Measurements from ENCODE around the gene HERC3. TPM values are rescaled to one million over a fixed set of nuclear protein-coding genes. Genes with fewer than 3 reads are reported as not detected.

The HERC3 gene
- total RNA-seq, 1 experiment from 2014 or later, result 5.5 TPM

DNA sequence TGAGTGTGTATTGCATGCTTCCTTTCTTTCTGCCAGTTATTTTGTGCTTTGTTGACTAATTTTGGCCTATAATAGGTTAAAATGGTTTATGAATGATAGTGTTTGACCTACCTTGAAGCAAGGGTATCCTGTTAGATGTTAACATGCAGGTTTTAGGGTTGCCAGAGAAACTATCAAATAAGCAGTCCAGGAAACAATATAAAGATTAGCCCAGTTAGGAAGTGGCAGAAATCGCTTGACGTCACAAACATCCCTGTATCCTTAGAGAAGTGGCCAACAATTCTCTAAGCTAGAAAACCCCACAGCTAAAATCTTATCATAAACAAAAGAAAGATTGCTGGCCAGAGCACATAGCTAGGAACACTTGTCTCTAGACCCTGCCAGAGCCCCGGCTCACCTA is 101.5 kb downstream of the HERC3 start (continued):
- no peak for TF ChIP-seq ZNF512 (CRISPR knock-in tag; IDR thresholded peaks at IDR 0.05; ENCODE audit: borderline replicate concordance)
- TF ChIP-seq RELA (CRISPR knock-in tag; IDR thresholded peaks at IDR 0.05; ENCODE audit: borderline replicate concordance), result no peak
- no peak for TF ChIP-seq ERG (CRISPR knock-in tag; IDR thresholded peaks at IDR 0.05)
- TF ChIP-seq ATF6 (CRISPR knock-in tag; IDR thresholded peaks at IDR 0.05), result no peak
- TF ChIP-seq, protein P1, sequence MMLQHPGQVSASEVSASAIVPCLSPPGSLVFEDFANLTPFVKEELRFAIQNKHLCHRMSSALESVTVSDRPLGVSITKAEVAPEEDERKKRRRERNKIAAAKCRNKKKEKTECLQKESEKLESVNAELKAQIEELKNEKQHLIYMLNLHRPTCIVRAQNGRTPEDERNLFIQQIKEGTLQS (CRISPR knock-in tag; conservative IDR thresholded peaks at IDR 0.05), result no peak
- TF ChIP-seq, protein P2, sequence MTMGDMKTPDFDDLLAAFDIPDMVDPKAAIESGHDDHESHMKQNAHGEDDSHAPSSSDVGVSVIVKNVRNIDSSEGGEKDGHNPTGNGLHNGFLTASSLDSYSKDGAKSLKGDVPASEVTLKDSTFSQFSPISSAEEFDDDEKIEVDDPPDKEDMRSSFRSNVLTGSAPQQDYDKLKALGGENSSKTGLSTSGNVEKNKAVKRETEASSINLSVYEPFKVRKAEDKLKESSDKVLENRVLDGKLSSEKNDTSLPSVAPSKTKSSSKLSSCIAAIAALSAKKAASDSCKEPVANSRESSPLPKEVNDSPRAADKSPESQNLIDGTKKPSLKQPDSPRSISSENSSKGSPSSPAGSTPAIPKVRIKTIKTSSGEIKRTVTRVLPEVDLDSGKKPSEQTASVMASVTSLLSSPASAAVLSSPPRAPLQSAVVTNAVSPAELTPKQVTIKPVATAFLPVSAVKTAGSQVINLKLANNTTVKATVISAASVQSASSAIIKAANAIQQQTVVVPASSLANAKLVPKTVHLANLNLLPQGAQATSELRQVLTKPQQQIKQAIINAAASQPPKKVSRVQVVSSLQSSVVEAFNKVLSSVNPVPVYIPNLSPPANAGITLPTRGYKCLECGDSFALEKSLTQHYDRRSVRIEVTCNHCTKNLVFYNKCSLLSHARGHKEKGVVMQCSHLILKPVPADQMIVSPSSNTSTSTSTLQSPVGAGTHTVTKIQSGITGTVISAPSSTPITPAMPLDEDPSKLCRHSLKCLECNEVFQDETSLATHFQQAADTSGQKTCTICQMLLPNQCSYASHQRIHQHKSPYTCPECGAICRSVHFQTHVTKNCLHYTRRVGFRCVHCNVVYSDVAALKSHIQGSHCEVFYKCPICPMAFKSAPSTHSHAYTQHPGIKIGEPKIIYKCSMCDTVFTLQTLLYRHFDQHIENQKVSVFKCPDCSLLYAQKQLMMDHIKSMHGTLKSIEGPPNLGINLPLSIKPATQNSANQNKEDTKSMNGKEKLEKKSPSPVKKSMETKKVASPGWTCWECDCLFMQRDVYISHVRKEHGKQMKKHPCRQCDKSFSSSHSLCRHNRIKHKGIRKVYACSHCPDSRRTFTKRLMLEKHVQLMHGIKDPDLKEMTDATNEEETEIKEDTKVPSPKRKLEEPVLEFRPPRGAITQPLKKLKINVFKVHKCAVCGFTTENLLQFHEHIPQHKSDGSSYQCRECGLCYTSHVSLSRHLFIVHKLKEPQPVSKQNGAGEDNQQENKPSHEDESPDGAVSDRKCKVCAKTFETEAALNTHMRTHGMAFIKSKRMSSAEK (CRISPR knock-in tag; IDR thresholded peaks at IDR 0.05; ENCODE audit: borderline replicate concordance), result no peak
- TF ChIP-seq, protein P3, sequence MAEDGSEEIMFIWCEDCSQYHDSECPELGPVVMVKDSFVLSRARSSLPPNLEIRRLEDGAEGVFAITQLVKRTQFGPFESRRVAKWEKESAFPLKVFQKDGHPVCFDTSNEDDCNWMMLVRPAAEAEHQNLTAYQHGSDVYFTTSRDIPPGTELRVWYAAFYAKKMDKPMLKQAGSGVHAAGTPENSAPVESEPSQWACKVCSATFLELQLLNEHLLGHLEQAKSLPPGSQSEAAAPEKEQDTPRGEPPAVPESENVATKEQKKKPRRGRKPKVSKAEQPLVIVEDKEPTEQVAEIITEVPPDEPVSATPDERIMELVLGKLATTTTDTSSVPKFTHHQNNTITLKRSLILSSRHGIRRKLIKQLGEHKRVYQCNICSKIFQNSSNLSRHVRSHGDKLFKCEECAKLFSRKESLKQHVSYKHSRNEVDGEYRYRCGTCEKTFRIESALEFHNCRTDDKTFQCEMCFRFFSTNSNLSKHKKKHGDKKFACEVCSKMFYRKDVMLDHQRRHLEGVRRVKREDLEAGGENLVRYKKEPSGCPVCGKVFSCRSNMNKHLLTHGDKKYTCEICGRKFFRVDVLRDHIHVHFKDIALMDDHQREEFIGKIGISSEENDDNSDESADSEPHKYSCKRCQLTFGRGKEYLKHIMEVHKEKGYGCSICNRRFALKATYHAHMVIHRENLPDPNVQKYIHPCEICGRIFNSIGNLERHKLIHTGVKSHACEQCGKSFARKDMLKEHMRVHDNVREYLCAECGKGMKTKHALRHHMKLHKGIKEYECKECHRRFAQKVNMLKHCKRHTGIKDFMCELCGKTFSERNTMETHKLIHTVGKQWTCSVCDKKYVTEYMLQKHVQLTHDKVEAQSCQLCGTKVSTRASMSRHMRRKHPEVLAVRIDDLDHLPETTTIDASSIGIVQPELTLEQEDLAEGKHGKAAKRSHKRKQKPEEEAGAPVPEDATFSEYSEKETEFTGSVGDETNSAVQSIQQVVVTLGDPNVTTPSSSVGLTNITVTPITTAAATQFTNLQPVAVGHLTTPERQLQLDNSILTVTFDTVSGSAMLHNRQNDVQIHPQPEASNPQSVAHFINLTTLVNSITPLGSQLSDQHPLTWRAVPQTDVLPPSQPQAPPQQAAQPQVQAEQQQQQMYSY (CRISPR knock-in tag; IDR thresholded peaks at IDR 0.05), result no peak
- TF ChIP-seq FOXK1 (CRISPR knock-in tag; IDR thresholded peaks at IDR 0.05), result no peak
- TF ChIP-seq MYBL2 (CRISPR knock-in tag; IDR thresholded peaks at IDR 0.05), result no peak

DNA sequence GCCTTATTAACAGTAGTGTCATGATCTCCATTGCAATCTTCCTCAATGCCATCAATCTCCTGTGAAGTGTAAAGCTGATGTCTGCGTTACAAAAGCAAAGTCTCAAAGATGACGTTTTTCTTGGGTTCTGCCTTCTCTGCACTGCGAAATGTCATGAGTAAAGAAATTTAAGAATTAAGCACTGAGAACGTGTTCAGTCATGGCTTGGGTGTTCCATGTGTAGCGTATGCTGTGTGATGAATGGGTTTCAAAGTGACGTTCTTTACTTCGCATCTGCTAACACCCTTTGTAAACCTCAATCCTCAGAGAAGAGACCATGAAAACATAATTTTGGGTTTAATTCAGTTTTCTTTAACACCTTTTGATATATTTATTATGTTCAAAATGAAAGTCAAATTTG is 104.3 kb downstream of the HERC3 start:
- ATAC-seq (no peak), DNase-seq (ENCODE audit: low spot score) (no peak)
- H3K27ac Mint-ChIP-seq, result no peak overlapping the region
- no peaks in the 10 kb centered on the region for H3K9me3 Mint-ChIP-seq
- no peaks in the 10 kb centered on the region for H3K36me3 Mint-ChIP-seq
- CTCF ChIA-PET, result interaction anchor here (1.2 kb wide), 1 partner anchor 24 kb away, joined by 5 read pairs; no protein-coding TSS in a partner anchor
- H3K4me1 Mint-ChIP-seq, result no peaks in the 10 kb centered on the region
- POLR2A ChIA-PET, result no interaction called here
- peak overlapping the region; percentile 75 for H3K4me3 Mint-ChIP-seq
- peaks cover 30% of the 10 kb centered on the region for H3K27me3 Mint-ChIP-seq (ENCODE audit: low read depth)
- TF ChIP-seq FOXJ3 (CRISPR knock-in tag; IDR thresholded peaks at IDR 0.05; ENCODE audit: borderline replicate concordance), result no peak
- TF ChIP-seq AR (CRISPR knock-in tag; IDR thresholded peaks at IDR 0.05), result no peak
- no peak for TF ChIP-seq NR2C2 (CRISPR knock-in tag; IDR thresholded peaks at IDR 0.05)
- no peak for TF ChIP-seq ARID4B (CRISPR knock-in tag; IDR thresholded peaks at IDR 0.05; ENCODE audit: borderline replicate concordance)

Data from WTC11 (cell line).